ENCODE measurements around the gene MNT.

The MNT gene

GRCh38 chr17:2369039-2369438 is 31.8 kb downstream of the MNT start:
- no peak for DNase-seq (ENCODE audit: low read depth, low spot score)
- H3K27ac ChIP-seq = no peak overlapping the region

GRCh38 chr17:2368359-2368758 is 32.5 kb downstream of the MNT start:
- no peak overlapping the region for H3K27ac ChIP-seq
- no peak for DNase-seq (ENCODE audit: low read depth, low spot score)

- no peak for DNase-seq (ENCODE audit: low read depth, low spot score)
- H3K27ac ChIP-seq = no peak overlapping the region
Measured at GRCh38 chr17:2366747-2367494, 33.9 kb downstream of the MNT start.

GRCh38 chr17:2365132-2365531 is 35.7 kb downstream of the MNT start:
- no peak for DNase-seq (ENCODE audit: low read depth, low spot score)
- no peak overlapping the region for H3K27ac ChIP-seq

GRCh38 chr17:2364763-2365116 is 36.1 kb downstream of the MNT start:
- no peak overlapping the region for H3K27ac ChIP-seq
- DNase-seq (ENCODE audit: low read depth, low spot score) = no peak

GRCh38 chr17:2363851-2364762 is 36.8 kb downstream of the MNT start:
- no peak overlapping the region for H3K27ac ChIP-seq
- no peak for DNase-seq (ENCODE audit: low read depth, low spot score)

GRCh38 chr17:2363318-2363717 is 37.5 kb downstream of the MNT start:
- DNase-seq (ENCODE audit: low read depth, low spot score) = no peak
- no peak overlapping the region for H3K27ac ChIP-seq

- H3K27ac ChIP-seq = no peak overlapping the region
- no peak for DNase-seq (ENCODE audit: low read depth, low spot score)
Measured at GRCh38 chr17:2362881-2363280, 38.0 kb downstream of the MNT start.

- H3K27ac ChIP-seq = no peak overlapping the region
- no peak for DNase-seq (ENCODE audit: low read depth, low spot score)
Measured at GRCh38 chr17:2362416-2362815, 38.4 kb downstream of the MNT start.

- no peak for DNase-seq (ENCODE audit: low read depth, low spot score)
- H3K27ac ChIP-seq = no peak overlapping the region
Measured at GRCh38 chr17:2362016-2362415, 38.8 kb downstream of the MNT start.

GRCh38 chr17:2361010-2361760 is 39.7 kb downstream of the MNT start:
- DNase-seq (ENCODE audit: low read depth, low spot score) = no peak
- no peak overlapping the region for H3K27ac ChIP-seq

- no peak for DNase-seq (ENCODE audit: low read depth, low spot score)
- H3K27ac ChIP-seq = no peak overlapping the region
Measured at GRCh38 chr17:2357931-2358434, 42.9 kb downstream of the MNT start.

- no peak overlapping the region for H3K27ac ChIP-seq
- DNase-seq (ENCODE audit: low read depth, low spot score) = no peak
Measured at GRCh38 chr17:2357237-2357636, 43.6 kb downstream of the MNT start.

GRCh38 chr17:2354311-2354710 is 46.5 kb downstream of the MNT start:
- no peak overlapping the region for H3K27ac ChIP-seq
- DNase-seq (ENCODE audit: low read depth, low spot score) = no peak

GRCh38 chr17:2351269-2351668 is 49.6 kb downstream of the MNT start:
- no peak overlapping the region for H3K27ac ChIP-seq

GRCh38 chr17:2347805-2348685 is 52.8 kb downstream of the MNT start:
- H3K27ac ChIP-seq = no peak overlapping the region
- DNase-seq (ENCODE audit: low read depth, low spot score) = peak; percentile 36

More at GRCh38 chr17:2351269-2351668, 49.6 kb downstream of the MNT start:
- DNase-seq (ENCODE audit: low read depth, low spot score) = no peak

- no peak for DNase-seq (ENCODE audit: low read depth, low spot score)
- peak overlapping the region; percentile 48 for H3K27ac ChIP-seq
Measured at GRCh38 chr17:2346475-2346874, 54.4 kb downstream of the MNT start.

GRCh38 chr17:2344528-2344927 is 56.3 kb downstream of the MNT start:
- DNase-seq (ENCODE audit: low read depth, low spot score) = no peak

GRCh38 chr17:2343421-2343820 is 57.4 kb downstream of the MNT start:
- no peak for DNase-seq (ENCODE audit: low read depth, low spot score)
- no peak overlapping the region for H3K27ac ChIP-seq

More at GRCh38 chr17:2344528-2344927, 56.3 kb downstream of the MNT start:
- no peak overlapping the region for H3K27ac ChIP-seq

- DNase-seq (ENCODE audit: low read depth, low spot score) = no peak
- peak overlapping the region; percentile 68 for H3K27ac ChIP-seq
Measured at GRCh38 chr17:2338315-2338657, 62.6 kb downstream of the MNT start.
